Liver (tissue), 3 donors: ENCODE data around the gene GNG8.

Source experiments
- CTCF ChIP-seq: fragments of 150-350 bp; IDR thresholded peaks from 2 replicates; pipeline ENCODE4 v1.5.1; 2017; ENCODE audit warnings: improper control_type of control experiment, low read depth, low read length; ENCODE audit not compliant: missing input control
- RXRA ChIP-seq, 2 donors: IDR thresholded peaks; 2 replicates each; pipeline ENCODE4 v1.6.1; 2017 to 2018; ENCODE audit warnings: antibody characterized with exemption in 2 of 2, mild to moderate bottlenecking in 1 of 2
- YY1 ChIP-seq: IDR thresholded peaks from 2 replicates; pipeline ENCODE4 v1.6.1; 2016; ENCODE audit warnings: antibody characterized with exemption, mild to moderate bottlenecking
- ZBTB33 ChIP-seq: IDR thresholded peaks from 2 replicates; pipeline ENCODE4 v1.6.1; 2016; ENCODE audit warnings: antibody characterized with exemption
- TF ChIP-seq, protein P1 (sequence below): IDR thresholded peaks from 2 replicates; pipeline ENCODE4 v1.6.1; 2016; ENCODE audit warnings: antibody characterized with exemption
- TF ChIP-seq, protein P2 (sequence below): IDR thresholded peaks from 2 replicates; pipeline ENCODE4 v1.6.1; 2016; ENCODE audit warnings: antibody characterized with exemption, mild to moderate bottlenecking
- TF ChIP-seq, protein P3 (sequence below): IDR thresholded peaks from 2 replicates; pipeline ENCODE4 v1.6.1; 2016; ENCODE audit warnings: antibody characterized with exemption
- donor health status: healthy.
- donor health status: healthy.

DNA sequence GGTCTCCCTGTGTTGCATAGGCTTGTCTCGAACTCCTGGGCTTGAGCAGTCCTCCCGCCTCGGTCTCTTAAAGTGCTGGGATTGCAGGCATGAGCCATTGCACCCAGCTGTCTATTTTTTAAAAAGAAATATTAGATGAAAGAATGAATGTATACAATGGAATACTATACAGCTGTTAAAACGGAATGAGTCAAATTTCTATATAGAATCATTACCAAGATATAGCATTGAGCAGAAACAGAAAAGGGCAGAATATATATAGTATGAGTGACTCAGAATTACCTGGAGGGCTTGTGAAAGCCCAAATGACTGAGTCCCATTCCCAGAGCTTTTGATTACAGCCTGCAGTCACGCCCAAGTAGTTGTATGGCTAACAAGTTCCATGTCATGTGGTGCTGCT, 20.5 kb upstream of the GNG8 start:
- TF ChIP-seq, protein P1, sequence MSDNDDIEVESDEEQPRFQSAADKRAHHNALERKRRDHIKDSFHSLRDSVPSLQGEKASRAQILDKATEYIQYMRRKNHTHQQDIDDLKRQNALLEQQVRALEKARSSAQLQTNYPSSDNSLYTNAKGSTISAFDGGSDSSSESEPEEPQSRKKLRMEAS: no peak
- TF ChIP-seq CTCF: no peak
- TF ChIP-seq ZBTB33: no peak
- TF ChIP-seq, protein P2, sequence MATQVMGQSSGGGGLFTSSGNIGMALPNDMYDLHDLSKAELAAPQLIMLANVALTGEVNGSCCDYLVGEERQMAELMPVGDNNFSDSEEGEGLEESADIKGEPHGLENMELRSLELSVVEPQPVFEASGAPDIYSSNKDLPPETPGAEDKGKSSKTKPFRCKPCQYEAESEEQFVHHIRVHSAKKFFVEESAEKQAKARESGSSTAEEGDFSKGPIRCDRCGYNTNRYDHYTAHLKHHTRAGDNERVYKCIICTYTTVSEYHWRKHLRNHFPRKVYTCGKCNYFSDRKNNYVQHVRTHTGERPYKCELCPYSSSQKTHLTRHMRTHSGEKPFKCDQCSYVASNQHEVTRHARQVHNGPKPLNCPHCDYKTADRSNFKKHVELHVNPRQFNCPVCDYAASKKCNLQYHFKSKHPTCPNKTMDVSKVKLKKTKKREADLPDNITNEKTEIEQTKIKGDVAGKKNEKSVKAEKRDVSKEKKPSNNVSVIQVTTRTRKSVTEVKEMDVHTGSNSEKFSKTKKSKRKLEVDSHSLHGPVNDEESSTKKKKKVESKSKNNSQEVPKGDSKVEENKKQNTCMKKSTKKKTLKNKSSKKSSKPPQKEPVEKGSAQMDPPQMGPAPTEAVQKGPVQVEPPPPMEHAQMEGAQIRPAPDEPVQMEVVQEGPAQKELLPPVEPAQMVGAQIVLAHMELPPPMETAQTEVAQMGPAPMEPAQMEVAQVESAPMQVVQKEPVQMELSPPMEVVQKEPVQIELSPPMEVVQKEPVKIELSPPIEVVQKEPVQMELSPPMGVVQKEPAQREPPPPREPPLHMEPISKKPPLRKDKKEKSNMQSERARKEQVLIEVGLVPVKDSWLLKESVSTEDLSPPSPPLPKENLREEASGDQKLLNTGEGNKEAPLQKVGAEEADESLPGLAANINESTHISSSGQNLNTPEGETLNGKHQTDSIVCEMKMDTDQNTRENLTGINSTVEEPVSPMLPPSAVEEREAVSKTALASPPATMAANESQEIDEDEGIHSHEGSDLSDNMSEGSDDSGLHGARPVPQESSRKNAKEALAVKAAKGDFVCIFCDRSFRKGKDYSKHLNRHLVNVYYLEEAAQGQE: no peak
- no peak for TF ChIP-seq YY1
- TF ChIP-seq, protein P3, sequence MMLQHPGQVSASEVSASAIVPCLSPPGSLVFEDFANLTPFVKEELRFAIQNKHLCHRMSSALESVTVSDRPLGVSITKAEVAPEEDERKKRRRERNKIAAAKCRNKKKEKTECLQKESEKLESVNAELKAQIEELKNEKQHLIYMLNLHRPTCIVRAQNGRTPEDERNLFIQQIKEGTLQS: no peak
- no peak for TF ChIP-seq RXRA (IDR thresholded peaks at IDR 0.05)
